ENCODE results near the gene GOLGA6L26. TPM values are rescaled to one million over a fixed set of nuclear protein-coding genes. Genes with fewer than 3 reads are reported as not detected.
"Not testable (repeated sequence)": the region's sequence is repeated elsewhere in the genome, so short reads cannot be mapped to it uniquely, and the experiment has no call there.

The GOLGA6L26 gene
- total RNA-seq, 2 donors from 2014 or later = not detected

DNA sequence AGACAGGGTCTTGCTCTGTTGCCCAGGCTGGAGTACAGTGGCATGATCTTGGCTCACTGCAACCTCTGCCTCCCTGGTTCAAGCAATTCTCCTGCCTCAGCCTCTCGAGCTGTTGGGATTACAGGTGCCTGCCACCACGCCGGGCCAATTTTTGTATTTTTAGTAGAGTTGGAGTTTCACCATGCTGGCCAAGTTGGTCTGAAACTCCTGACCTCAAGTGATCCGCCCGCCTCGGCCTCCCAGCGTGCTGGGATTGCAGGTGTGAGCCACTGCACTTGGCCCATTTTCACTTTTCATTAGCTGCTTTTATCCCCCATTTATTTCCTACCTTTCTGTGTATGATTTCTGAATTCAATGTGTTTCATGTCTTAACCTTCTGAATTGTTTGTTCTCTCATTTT is 28.1 kb downstream of the GOLGA6L26 start:
- not testable (repeated sequence) for DNase-seq; ATAC-seq (replicated peaks in 1 of 2); H3K27ac Mint-ChIP-seq; H3K27me3 Mint-ChIP-seq (ENCODE audit: low read depth); H3K9me3 Mint-ChIP-seq
- Mint-ChIP-seq H3K4me3 (peak overlapping the region in 1 of 2 donors; percentile 31), H3K4me1 (ENCODE audit: low read depth) (peaks cover 34% of the 10 kb centered on the region), H3K36me3 (ENCODE audit: insufficient read depth in 2 of 2) (peaks cover 0 to 16% of the 10 kb centered on the region in 2 donors)

DNA sequence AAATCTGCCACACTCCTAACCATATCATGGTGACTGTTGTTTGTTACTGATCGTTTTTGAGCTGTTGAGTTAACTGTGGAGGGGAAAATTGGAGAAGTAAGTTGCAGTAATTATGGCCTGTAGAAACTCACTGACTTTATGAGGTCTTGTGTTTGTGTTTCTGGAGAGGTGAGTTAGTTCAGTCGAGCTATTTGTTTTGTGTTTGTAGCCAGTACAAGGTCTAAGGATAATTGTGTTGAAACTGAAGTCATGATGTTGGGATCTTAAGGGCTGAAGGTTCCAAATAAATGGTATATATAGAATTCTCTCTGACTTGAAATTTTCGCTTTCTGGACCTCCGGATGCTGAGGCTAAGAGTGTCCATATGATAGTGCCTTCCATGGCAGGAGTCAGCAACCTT is 29.2 kb downstream of the GOLGA6L26 start:
- Mint-ChIP-seq H3K4me3 (peak overlapping the region; percentile 94 to 97), H3K27ac (peak overlapping the region; percentile 38), H3K4me1 (ENCODE audit: low read depth) (peaks cover 34% of the 10 kb centered on the region), H3K36me3 (ENCODE audit: insufficient read depth in 2 of 2) (peaks cover 0 to 14% of the 10 kb centered on the region in 2 donors)
- ATAC-seq (replicated peaks in 1 of 2); H3K27me3 Mint-ChIP-seq (ENCODE audit: low read depth); DNase-seq; H3K9me3 Mint-ChIP-seq: not testable (repeated sequence)

DNA sequence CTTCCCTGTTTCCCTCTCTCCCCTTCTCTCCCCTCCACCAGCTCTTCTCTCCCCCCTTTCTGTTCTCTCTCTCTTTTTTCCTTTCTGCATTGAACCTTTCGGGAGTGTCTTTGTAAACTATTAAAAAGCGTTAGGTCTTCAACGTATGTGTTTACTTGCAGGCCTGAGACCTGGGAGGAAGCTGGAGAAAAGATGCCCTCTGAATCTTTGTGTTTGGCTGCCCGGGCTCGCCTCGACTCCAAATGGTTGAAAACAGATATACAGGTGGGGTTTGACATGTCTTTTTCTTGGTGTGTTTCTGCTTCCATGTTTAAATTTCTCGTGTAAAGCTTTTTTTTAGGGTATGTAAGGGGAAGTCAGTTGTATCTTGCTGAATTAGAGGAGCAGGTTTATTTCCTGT is 29.7 kb downstream of the GOLGA6L26 start:
- Mint-ChIP-seq H3K27ac (peak overlapping the region; percentile 85), H3K4me1 (ENCODE audit: low read depth) (peaks cover 34% of the 10 kb centered on the region), H3K36me3 (ENCODE audit: insufficient read depth in 2 of 2) (peaks cover 0 to 13% of the 10 kb centered on the region in 2 donors), H3K4me3 (peak overlapping the region; percentile 94 to 97)
- DNase-seq; ATAC-seq (replicated peaks in 1 of 2); H3K27me3 Mint-ChIP-seq (ENCODE audit: low read depth); H3K9me3 Mint-ChIP-seq: not testable (repeated sequence)

DNA sequence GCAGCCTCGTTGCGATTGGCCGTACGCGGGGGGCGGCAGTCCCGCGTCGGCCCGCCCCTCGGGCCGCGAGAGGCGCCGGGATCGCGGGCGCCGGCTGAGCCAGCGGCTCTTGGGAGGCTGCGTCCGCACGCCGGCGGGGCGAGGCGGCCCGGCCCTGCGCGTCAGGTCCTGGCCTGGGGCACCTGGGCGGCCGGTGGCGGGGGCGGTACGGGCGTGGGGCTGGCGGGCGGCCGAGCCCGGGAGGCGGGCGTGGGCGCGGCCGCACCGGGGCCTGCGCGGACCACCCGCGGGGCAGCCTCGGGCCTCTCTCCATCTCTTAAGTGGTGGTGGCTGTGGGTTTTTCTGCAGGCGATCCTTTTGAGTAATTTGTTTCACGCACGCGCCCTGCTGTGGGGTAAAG is 30.3 kb downstream of the GOLGA6L26 start:
- Mint-ChIP-seq H3K4me3 (peak overlapping the region; percentile 94 to 97), H3K36me3 (ENCODE audit: insufficient read depth in 2 of 2) (peaks cover 0 to 12% of the 10 kb centered on the region in 2 donors)
- H3K27me3 Mint-ChIP-seq (ENCODE audit: low read depth) = not testable (repeated sequence)

DNA sequence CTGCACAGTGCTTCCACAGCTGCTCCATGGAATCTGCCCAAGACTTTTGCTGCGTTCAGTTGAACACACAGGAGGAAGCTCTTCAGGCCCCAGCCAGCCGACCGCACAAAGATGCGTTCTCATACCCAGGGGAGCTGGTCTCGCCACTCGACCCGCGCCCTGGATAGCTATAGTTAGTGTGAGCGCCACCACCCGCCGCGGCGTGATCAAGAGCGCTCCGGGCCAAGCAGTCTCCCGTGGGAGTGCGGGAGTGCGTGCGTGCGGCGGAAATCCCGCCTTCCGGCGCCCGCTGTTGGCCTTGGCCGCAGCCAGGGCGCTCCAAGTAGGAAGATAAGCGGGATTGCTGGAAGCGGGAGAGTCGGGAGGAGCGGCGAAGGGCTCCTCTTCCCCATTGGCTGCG is 30.8 kb downstream of the GOLGA6L26 start:
- H3K9me3 Mint-ChIP-seq = not testable (repeated sequence)

More for the DNA sequence above, 30.3 kb downstream of the GOLGA6L26 start:
- ATAC-seq (replicated peaks in 1 of 2); H3K27ac Mint-ChIP-seq; H3K9me3 Mint-ChIP-seq: not testable (repeated sequence)
- H3K4me1 Mint-ChIP-seq (ENCODE audit: low read depth) = peaks cover 34% of the 10 kb centered on the region
- peak; percentile 28 to 37 for DNase-seq

More for the DNA sequence above, 30.8 kb downstream of the GOLGA6L26 start:
- not testable (repeated sequence) for H3K27me3 Mint-ChIP-seq (ENCODE audit: low read depth); H3K4me3 Mint-ChIP-seq; DNase-seq; H3K27ac Mint-ChIP-seq
- peak in 1 of 2 donors; percentile 52 for ATAC-seq (replicated peaks in 1 of 2)
- Mint-ChIP-seq H3K4me1 (ENCODE audit: low read depth) (peaks cover 34% of the 10 kb centered on the region), H3K36me3 (ENCODE audit: insufficient read depth in 2 of 2) (peaks cover 0 to 12% of the 10 kb centered on the region in 2 donors)

Other genes with a start within 250 kb of the GOLGA6L26 start
- not detected for gene GOLGA6L1, start 197.4 kb downstream of the GOLGA6L26 start, total RNA-seq
- gene GOLGA8S, start 20.6 kb upstream of the GOLGA6L26 start, total RNA-seq = under 1 TPM; 0.07 to 0.29 TPM
- gene GOLGA6L2, start 113.0 kb upstream of the GOLGA6L26 start, total RNA-seq = not detected
- gene MKRN3, start 231.5 kb upstream of the GOLGA6L26 start, total RNA-seq = 1 to 10 TPM; 2.0 to 2.1 TPM